SK-N-SH (cell line): Measurements from ENCODE around the gene SRPRA.

Source experiments
- EZH2phosphoT487 ChIP-seq: fragments of 200-600 bp; sonication (generic); IDR thresholded peaks from 2 replicates; pipeline ENCODE4 v1.6.1; 2017; ENCODE audit warnings: low read depth, mixed run types, mild to moderate bottlenecking, antibody characterized with exemption, moderate library complexity, borderline replicate concordance
- NFIC ChIP-seq: IDR thresholded peaks from 2 replicates; pipeline ENCODE4 v1.4.0; 2012; ENCODE audit warnings: borderline replicate concordance
- POLR2AphosphoS5 ChIP-seq: IDR thresholded peaks from 2 replicates; pipeline ENCODE4 v1.6.1; 2012; ENCODE audit warnings: low read depth, low read length
- TF ChIP-seq, protein P1 (sequence below): IDR thresholded peaks from 2 replicates; pipeline ENCODE4 v1.6.1; 2012; ENCODE audit warnings: mild to moderate bottlenecking, low read depth, low read length, moderate library complexity
- TF ChIP-seq, protein P2 (sequence below): fragments of 200-600 bp; sonication (generic); IDR thresholded peaks from 2 replicates; pipeline ENCODE4 v1.6.1; 2017; ENCODE audit warnings: antibody characterized with exemption, mild to moderate bottlenecking, moderate library complexity

DNA sequence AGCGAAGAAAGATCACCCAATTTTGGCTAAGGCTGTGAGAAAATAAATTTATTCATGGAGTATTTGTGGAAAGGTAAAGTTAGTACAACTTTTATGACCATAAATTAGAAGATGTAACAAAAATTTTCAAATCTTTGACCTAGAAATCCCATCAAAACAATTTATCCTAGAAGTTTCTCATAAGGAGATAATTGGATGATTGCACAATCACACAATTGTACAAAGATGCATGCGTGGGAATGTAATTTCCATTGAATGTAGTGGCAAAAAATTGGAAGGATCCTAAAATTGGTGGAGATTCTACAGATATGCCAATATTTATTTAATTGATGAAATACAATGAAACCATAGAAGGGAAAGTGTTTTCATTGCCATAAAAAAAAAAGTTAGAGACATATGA, 11.6 kb downstream of the SRPRA start:
- no peak for TF ChIP-seq EZH2phosphoT487
- no peak for TF ChIP-seq NFIC
- no peak for TF ChIP-seq POLR2AphosphoS5
- TF ChIP-seq, protein P1, sequence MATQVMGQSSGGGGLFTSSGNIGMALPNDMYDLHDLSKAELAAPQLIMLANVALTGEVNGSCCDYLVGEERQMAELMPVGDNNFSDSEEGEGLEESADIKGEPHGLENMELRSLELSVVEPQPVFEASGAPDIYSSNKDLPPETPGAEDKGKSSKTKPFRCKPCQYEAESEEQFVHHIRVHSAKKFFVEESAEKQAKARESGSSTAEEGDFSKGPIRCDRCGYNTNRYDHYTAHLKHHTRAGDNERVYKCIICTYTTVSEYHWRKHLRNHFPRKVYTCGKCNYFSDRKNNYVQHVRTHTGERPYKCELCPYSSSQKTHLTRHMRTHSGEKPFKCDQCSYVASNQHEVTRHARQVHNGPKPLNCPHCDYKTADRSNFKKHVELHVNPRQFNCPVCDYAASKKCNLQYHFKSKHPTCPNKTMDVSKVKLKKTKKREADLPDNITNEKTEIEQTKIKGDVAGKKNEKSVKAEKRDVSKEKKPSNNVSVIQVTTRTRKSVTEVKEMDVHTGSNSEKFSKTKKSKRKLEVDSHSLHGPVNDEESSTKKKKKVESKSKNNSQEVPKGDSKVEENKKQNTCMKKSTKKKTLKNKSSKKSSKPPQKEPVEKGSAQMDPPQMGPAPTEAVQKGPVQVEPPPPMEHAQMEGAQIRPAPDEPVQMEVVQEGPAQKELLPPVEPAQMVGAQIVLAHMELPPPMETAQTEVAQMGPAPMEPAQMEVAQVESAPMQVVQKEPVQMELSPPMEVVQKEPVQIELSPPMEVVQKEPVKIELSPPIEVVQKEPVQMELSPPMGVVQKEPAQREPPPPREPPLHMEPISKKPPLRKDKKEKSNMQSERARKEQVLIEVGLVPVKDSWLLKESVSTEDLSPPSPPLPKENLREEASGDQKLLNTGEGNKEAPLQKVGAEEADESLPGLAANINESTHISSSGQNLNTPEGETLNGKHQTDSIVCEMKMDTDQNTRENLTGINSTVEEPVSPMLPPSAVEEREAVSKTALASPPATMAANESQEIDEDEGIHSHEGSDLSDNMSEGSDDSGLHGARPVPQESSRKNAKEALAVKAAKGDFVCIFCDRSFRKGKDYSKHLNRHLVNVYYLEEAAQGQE = no peak
- TF ChIP-seq, protein P2, sequence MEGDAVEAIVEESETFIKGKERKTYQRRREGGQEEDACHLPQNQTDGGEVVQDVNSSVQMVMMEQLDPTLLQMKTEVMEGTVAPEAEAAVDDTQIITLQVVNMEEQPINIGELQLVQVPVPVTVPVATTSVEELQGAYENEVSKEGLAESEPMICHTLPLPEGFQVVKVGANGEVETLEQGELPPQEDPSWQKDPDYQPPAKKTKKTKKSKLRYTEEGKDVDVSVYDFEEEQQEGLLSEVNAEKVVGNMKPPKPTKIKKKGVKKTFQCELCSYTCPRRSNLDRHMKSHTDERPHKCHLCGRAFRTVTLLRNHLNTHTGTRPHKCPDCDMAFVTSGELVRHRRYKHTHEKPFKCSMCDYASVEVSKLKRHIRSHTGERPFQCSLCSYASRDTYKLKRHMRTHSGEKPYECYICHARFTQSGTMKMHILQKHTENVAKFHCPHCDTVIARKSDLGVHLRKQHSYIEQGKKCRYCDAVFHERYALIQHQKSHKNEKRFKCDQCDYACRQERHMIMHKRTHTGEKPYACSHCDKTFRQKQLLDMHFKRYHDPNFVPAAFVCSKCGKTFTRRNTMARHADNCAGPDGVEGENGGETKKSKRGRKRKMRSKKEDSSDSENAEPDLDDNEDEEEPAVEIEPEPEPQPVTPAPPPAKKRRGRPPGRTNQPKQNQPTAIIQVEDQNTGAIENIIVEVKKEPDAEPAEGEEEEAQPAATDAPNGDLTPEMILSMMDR = no peak
